Heart left ventricle (tissue), 13 donors: ENCODE measurements around the gene BICDL1.

Experiments
- CTCF ChIP-seq, 12 donors: fragments of 200-600 bp; sonication (generic) in 4 of 12; IDR thresholded peaks; one replicate each; pipeline versions ENCODE4 v1.5.0 to v1.8.0; 2018 to 2022; ENCODE audit warnings: antibody characterized with exemption in 12 of 12, mild to moderate bottlenecking in 5 of 12
- POLR2A ChIP-seq, 2 donors: fragments of 450-650 bp; IDR thresholded peaks; one replicate each; pipeline ENCODE4 v1.6.1; 2017; ENCODE audit warnings: antibody characterized with exemption in 2 of 2, mild to moderate bottlenecking in 2 of 2, moderate library complexity in 2 of 2
- donor health status: ischemic (EF 13 %, LVEDD 7.1; RV severe dilation, severe dysfunction).
- donor health status: DM: no; HTN: yes; CAD: no.
- donor health status: DM: no; HTN: no; CAD: no.
- donor health status: ischemic (EF 25% LVEDD 6.9; RV normal size, moderate dysfunction).
- donor health status: ischemic (EF 25% LVEDD 5.7; RV mildly dilated, moderate dysfunction).
- donor health status: ischemic (EF 35%, LVEDD 5.7; RV mildly dilated, moderate dysfunction).
- donor health status: nonischemic (EF 11% LVEDD 7.7; RV severe dilation, severe dysfunction).
- donor health status: DM: yes; HTN: yes; CAD: no.
- donor health status: PGD.
- donor health status: ischemic (EF 29% LVEDD 5.4; RV normal size, mild dysfunction).
- donor health status: nonischemic (EF 23%, LVEDD 6.1; RV moderate dilation, normal function).

GRCh38 chr12:120056739-120057138, 67.7 kb downstream of the BICDL1 start:
- TF ChIP-seq CTCF (IDR thresholded peaks at IDR 0.05) (no peak), POLR2A (IDR thresholded peaks at IDR 0.05) (no peak)
